ENCODE measurements around the gene POM121C.
"Not testable (repeated sequence)": the region's sequence is repeated elsewhere in the genome, so short reads cannot be mapped to it uniquely, and the experiment has no call there.

- not testable (repeated sequence) for TF ChIP-seq CTCF (conservative IDR thresholded peaks at IDR 0.05); EZH2 (IDR thresholded peaks at IDR 0.05; ENCODE audit: low read depth)
These were observed 44.0 kb downstream of the POM121C start for GRCh38 chr7:75442101-75442464.

Measured in PC-9 (cell line).